Measurements from ENCODE around the gene YAE1. TPM values are rescaled to one million over a fixed set of nuclear protein-coding genes. Genes with fewer than 3 reads are reported as not detected.

Gene YAE1
- total RNA-seq, 1 experiment from 2014 or later = 52.7 TPM

DNA sequence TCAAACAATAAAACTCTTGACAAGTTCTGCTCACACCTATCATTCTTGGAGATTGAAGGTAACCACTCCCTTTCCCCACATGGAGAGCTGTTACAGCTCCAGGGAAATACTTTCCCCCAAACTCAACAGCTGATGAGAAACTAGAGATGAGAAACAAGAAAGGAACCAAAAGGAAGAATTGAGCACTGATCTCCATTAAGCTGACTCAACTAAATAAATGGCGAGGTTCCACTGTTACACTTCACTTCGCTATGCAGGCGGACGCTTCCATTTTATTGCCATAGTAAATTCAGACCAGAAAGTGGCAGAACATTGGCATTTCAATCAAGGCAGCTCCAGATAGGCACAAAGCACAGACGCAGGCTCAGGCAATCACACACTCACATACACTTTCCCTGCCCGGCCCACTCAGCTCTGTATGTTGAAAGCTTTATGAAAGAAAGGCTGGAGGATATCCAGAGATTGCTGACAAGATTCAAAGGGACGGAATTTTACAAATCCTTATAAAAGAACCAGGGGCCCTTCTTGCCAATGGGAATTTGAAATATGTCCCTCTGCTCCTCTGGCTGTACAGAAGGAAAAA is 11.5 kb upstream of the YAE1 start:
- no peak for DNase-seq (ENCODE audit: low read depth)

DNA sequence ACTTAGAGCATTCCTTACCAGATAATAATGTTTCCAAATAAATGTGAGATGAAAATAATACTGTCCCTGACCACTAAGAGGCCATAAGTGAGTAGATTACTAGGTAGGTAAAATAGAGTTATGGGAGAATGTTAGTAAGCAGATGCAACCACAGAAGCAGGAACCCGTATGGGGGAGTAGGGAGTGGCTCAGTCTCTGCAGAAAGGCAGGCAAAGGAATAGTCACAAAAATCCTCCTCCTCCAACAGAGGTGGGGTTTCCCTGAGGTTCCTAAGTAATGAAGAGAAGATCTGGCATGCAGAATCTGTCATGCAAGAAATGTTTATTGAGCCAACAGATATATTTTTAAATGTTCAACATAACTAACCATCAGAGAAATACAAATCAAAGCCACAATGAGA is 9.0 kb upstream of the YAE1 start:
- no peak for DNase-seq (ENCODE audit: low read depth)

GRCh38 chr7:39557911-39558310 is 8.3 kb upstream of the YAE1 start:
- DNase-seq (ENCODE audit: low read depth) = no peak

- peak; percentile 16 for DNase-seq (ENCODE audit: low read depth)
These were observed 5.8 kb upstream of the YAE1 start for GRCh38 chr7:39560408-39560807.

- DNase-seq (ENCODE audit: low read depth) = no peak
These were observed 5.2 kb upstream of the YAE1 start for GRCh38 chr7:39560997-39561396.

DNA sequence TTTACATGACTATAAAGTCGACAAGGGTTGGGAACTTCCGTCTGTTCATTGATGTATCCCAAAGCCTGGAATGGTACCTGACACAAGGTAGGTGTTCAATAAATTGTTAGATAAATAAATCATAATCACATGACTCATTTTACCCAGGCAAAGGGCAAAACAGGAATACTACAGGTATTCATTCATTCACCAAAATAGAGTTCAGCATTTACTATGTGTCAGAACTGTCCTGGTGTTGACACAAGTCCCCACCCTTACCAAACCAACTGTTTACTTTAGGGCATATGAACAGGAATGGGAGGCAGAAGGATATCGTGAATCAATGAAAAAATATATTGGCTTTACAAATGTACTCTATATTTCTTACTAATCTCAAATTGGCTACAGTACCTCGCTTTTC is 666 bp upstream of the YAE1 start:
- no peak for DNase-seq (ENCODE audit: low read depth)

DNA sequence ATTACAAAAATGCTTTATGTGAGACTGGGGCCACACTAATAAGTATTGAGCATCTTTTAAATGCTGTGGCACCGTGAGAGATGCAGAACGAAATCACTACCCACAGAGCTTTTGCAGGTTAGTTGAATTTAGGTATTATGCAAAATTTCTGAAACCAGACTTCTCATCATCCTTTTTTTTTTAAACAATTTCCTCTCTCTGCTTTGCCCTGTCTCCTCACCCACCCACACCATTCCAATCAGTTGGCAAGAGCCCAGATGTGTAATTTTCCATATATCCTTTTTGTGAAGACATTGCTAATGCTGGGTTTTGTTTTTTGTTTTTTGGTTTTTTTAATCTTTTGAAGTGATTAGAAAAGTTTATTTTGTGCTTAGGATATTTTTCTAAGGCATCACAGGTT is 1.1 kb downstream of the YAE1 start:
- no peak for DNase-seq (ENCODE audit: low read depth)

DNA sequence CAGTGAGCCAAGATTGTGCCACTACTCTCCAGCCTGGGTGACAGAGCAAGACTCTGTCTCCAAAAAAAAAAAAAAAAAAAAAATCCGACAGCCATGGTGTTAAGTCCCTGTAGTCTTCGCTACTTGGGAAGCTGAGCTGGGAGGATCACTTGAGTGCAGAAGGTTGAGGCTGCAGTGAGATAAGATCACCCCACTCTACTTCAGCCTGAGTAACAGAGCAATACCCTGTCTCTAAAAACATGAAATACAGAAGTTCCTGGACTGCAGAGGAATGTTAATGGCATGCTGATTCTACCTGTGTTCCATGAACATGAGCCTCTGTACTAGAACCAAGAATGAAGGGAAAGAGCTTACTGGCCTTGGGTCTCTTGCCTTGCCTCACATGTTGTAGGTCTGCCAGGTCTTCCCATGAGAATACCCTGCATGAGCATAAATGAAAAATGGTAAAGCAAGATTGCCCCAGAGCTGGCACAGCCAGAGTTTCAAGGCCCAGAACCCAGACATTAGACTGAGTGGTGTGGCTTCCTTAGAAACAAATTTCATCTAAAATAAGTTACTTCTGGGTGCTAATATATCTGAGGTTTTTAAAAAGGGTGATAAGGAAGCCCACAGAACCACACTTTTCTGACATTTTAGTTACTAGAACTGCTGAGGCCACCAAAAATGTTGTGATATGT is 8.6 kb downstream of the YAE1 start:
- DNase-seq (ENCODE audit: low read depth) = no peak

DNA sequence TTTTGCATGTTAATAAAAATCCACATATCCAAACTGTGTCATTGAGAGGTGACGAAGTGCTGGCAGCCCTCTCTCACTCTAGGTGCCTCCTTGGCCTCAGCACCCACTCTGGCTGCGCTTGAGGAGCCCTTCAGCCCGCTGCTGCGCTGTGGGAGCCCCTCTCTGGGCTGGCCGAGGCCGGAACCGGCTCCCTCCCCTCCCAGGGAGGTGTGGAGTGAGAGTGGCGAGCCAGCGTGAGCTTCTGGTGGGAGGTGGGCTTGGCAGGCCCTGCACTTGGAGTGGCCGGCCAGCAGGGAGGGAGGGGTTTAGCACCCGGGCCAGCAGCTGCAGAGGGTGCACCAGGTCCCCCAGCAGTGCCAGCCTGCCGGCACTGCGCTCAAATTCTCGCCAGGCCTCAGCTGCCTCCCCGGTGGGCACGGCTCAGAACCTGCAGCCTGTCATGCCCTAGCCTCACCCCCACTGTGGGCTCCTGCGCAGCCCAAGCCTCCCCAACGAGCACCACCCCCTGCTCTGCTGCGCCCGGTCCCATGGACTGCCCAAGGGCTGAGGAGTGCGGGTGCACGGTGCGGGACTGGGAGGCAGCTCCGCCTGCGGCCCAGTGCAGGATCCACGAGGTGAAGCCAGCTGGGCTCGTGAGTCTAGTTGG is 11.1 kb downstream of the YAE1 start:
- DNase-seq (ENCODE audit: low read depth) = no peak

GRCh38 chr7:39580149-39580874 is 14.1 kb downstream of the YAE1 start:
- peak; percentile 89 for DNase-seq (ENCODE audit: low read depth)

DNA sequence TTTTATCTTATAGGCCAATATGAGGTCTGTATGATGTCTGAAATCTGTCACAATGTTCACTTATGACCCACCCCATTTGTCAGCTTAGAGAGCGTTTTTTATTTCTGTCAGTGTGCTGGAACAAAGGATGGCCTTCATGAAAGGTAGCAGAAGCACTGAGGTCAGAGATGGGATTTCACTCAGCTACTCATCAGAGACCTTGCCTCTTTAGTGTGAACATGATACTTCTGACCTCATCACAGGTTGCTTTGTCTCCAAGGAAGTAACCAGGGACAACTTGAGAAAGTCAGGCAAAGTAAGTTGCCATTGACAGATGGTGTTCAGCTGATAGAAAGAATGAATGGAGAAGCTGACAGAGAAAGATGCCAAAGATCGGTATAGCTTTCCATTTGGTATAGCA is 16.3 kb downstream of the YAE1 start:
- DNase-seq (ENCODE audit: low read depth) = no peak

DNA sequence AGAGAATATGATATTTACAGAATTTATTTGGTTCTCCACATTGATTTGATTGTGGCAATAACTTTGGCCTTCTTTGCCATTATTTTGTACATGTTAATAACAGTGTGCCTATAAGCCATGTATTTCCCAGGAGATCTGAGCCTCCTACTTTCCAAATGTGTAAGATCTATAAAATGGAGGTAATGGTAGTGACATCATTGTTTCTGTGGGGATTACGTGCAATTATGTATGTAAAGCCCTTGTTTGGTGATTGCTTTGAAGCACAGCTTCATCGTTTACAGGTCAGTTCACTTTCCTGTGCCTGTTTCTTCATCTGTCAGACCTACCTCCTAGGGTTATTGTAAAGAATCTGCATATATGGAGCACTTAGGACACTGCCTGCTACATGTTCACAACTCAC is 17.3 kb downstream of the YAE1 start:
- no peak for DNase-seq (ENCODE audit: low read depth)

- DNase-seq (ENCODE audit: low read depth) = peak; percentile 58
These were observed 21.2 kb downstream of the YAE1 start for GRCh38 chr7:39587393-39587792.

DNA sequence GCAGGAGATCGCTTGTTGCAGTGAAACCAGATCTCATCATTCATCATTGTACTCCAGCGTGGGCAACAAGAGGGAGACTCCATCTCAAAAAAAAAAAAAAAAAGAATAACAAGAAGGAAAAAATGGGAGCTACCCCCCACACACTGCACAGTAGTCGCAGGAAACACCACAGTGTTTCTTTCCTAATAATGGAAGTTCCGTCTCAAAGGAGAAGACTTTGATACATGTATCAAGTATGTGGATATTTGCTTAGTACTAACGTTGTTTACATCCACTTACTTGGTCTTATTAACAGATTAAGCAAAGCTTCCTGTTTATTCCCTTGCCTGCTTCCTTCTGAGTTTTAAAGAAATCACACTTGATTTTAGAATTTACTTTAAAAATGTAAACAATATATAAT is 22.2 kb downstream of the YAE1 start:
- DNase-seq (ENCODE audit: low read depth) = no peak

GRCh38 chr7:39589323-39590111 is 23.3 kb downstream of the YAE1 start:
- peak; percentile 96 for DNase-seq (ENCODE audit: low read depth)

DNA sequence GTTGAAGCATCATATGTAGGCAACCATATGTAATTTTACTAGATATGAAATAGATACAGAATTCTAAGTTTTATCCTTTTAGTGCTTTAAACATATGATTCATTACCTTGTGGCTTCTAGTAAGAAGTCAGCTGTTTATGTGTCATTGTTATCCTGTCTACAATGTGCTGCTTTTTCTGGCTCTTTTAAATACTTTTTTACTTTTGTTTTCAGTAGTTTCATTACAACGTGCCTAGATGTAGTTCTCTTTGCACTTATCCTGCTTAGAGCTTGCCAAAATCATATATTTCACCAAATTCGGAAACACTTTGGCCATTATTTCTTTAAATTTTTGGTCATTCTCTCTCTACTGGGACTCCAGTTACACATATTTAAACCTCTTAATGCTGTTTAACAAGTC is 26.4 kb downstream of the YAE1 start:
- DNase-seq (ENCODE audit: low read depth) = peak; percentile 70

DNA sequence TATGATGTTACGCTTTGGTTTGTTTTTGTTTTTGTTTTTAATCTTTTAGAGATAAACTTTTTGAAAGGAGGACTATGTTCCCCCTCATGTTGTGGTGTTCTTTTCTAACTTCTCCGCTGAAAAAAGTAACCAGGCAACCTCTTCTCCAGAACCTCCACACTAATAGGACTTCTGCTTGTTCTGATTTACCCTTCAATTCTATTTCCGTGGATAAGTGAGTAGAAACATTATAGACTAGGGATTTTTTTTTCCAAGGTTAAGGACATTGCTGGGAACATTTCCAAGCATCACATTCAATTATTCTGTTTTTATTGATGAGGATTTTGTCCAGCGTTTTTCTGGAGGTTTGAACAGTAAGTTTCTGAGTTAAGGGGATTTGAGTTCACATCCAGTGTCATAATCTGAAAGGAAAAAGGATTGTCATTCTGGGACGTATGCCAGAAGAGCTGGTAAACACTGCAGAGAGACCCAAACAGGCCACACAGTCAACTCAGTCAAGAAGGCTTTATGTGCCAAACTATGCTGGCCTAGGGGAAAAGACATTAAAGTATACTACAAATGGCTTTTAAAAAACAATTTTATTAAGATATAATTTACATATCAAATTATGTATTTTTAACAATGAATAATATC is 28.9 kb downstream of the YAE1 start:
- peak; percentile 45 for DNase-seq (ENCODE audit: low read depth)

- no peak for DNase-seq (ENCODE audit: low read depth)
These were observed 36.1 kb downstream of the YAE1 start for GRCh38 chr7:39602351-39602750.

GRCh38 chr7:39603924-39604323 is 37.7 kb downstream of the YAE1 start:
- DNase-seq (ENCODE audit: low read depth) = no peak

DNA sequence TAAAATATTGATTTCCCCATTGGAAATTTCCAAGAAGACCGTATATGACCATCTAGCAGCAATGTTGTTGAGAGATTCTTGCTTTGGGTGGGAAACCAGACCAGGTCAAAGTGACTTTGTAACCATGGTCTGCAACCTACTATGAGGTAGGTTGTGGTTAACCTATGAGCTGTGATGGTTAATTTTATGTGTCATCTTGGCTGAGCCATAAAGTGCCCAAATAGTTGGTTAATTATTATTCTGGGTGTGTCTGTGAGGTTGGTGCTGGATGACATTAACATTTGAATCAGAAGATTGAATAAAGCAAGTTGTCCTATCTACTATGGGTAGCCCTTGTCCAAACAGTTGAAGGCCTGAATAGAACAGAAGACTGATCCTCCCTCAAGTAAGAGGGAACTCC is 38.9 kb downstream of the YAE1 start:
- DNase-seq (ENCODE audit: low read depth) = no peak

DNA sequence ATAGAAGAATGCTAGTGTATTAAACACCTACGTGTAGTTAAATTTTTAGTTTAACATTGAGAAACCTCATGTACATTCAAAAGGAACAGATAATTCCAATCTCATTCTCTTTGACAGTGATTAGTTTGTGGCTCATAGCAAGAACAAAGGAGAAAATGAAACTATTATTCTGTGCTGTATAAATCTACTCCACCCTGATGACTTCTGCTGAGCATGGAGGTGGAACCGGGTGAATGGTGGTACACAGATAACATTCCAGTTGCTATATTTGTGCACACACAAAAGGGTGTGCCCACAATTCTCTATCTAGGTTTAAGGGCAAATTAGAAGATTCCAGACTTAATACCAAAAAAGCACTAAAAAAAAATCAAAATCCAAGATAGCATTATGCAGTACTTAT is 40.1 kb downstream of the YAE1 start:
- no peak for DNase-seq (ENCODE audit: low read depth)

GRCh38 chr7:39606941-39607340 is 40.7 kb downstream of the YAE1 start:
- DNase-seq (ENCODE audit: low read depth) = no peak
